GM18868 (cell line): Measurements from ENCODE around the gene RALGPS1.

Source experiments
- ATAC-seq: cut with Tn5 transposase; IDR thresholded peaks from one replicate; pipeline ENCODE4 v1.9.1; 2021; ENCODE audit warnings: mild to moderate bottlenecking, moderate library complexity; ENCODE audit not compliant: unreplicated experiment

Gene RALGPS1

DNA sequence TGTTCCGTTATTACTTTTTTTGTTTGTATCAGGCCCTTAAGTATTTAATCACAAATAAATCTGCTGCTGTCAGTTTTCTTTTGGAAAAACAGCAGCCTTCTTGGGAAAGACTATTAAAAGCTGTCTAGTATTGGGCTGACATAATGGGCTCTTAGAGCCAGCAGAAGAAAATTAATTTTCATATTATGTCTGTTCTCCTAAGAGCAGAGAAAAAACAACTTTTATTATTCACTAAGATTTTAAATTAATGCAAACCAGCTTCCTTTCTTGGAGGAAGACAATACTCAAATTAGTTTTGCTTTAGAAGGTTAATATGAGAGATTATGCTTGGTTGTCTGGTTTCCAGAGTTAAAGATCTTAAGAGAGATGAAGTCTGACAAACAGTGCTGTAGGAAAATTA, 319.4 kb downstream of the RALGPS1 start:
- ATAC-seq: no peak

DNA sequence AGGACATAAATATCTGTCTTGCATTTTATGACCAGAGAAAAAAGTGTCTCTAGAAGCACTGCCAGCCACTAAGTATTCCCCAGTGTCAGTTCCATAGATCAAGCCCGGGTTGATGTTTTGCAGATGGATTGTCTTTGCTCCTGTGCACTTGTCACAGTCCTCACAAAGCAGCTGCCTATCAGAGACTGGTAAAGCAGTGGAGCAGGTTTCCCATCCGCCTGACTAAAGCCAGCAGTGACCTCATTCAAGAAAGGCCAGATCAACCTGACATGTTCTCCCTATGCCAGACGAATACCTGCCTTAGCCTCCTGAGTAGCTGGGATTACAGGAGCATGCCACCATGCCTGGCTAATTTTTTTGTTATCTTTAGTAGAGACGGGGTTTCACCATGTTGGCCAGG, 323.2 kb downstream of the RALGPS1 start:
- ATAC-seq: no peak

GRCh38 chr9:127241354-127241753, 326.8 kb downstream of the RALGPS1 start:
- ATAC-seq: no peak

DNA sequence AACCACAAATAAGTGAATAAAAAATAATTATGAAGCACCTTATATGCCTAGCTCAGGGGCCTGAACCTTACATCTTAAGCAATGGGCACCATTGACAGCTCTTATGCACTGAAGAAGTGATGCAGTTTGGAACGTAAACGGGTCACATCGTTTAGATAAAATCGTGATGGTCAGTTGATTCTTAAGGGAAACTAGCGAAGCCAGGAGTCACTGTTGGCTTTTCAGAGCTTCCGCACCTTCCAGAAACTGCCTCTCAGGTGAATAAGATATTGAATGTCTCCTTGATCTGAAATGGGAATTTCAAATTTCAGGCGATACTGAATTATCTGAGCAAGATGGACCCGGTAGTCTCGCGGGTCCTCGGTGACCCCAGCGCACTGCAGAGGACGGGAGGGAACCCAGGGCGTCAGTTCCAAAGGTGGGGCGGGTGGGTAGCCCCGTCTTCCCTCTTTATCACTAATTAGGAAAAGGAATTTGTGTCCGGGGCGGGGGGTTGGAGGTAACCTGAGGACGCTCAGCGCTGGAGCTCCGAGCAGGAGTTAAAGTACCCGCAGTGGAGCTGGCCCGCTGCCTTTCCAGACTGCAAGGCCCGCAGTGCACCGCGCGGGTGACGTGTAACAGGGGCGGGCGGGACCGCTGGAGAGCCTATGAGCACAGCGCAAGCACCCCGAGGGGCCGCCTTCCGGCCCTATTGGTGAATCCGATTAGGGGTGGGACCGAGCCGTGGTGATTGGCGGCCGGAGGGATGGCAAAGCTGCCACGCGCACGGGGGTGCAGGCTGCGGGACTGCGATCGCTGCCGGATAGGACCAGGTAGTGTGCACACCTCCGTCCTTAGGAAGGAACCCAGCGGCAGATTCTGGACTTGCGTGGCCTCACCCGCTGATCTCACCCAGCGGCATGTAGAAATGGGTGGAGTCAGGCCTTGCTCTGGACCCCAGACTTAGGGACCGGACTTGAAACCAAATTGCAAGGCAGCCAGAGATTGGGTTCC, 330.3 kb downstream of the RALGPS1 start:
- peak; percentile 100 for ATAC-seq

- ATAC-seq: no peak
These were observed 331.1 kb downstream of the RALGPS1 start for GRCh38 chr9:127245637-127246164.

- no peak for ATAC-seq
These were observed 333.7 kb downstream of the RALGPS1 start for GRCh38 chr9:127248241-127248640.

DNA sequence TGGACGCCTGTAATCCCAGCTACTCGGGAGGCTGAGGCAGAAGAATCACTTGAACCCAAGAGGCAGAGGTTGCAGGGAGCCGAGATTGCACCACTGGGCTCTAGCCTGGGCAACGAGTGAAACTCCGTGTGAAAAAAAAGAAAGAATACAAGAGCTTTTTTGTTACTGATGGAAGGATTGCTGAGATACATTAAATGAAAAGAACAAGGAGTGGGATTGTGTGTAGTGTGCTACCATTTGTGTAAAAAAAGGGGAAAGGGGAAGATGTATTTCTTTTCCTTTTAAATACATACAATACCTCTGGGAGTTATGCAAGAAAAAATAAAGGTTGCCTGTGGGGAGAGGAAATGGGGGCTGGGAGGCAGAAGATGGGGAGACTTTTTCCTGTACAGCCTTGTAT, 335.3 kb downstream of the RALGPS1 start:
- no peak for ATAC-seq

DNA sequence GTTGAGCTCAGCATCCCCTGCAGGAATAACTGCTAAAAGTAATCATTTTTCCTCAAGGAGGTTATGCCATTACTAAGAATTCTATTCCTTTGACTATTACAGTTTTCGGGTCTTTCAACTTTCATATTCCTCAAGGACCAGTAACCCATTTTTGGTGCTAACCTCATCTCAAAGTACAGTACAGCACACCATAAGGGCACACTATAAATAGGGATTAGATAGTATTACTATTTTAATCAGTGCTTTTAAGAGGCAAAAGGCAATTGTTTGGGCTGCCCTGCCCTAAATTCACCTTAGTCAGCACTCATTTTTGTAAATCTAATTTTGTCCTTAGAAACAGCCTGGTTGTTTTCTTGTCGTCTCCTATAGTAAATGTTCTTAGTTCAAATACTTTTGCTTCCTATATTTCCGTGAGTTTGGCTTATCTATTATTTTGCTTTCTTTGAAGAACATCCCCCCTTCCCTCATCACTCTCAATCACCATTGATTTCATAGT, 336.4 kb downstream of the RALGPS1 start:
- no peak for ATAC-seq

- ATAC-seq: no peak
These were observed 338.1 kb downstream of the RALGPS1 start for GRCh38 chr9:127252410-127253318.

DNA sequence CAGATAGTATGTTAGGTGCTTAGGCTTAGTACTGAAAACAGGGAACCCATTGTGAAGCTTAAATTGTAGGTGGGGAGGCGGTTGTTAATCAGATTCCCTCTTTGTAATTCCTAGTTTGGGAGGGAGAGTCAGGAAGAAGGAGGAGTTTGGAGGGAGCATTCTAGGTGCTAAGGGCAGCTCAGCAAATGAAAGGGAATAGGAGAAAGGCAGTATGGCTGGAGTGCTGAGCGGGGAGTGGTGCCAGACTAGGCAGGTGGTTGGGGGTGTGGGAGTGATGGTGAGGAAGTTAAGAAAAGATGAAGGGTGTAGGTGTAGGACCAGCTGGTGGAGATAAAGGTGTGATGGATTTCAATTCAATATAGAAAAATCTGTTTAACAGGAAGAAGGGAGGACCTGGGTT, 338.9 kb downstream of the RALGPS1 start:
- ATAC-seq: no peak

- ATAC-seq: no peak
These were observed 341.1 kb downstream of the RALGPS1 start for GRCh38 chr9:127255692-127256091.

DNA sequence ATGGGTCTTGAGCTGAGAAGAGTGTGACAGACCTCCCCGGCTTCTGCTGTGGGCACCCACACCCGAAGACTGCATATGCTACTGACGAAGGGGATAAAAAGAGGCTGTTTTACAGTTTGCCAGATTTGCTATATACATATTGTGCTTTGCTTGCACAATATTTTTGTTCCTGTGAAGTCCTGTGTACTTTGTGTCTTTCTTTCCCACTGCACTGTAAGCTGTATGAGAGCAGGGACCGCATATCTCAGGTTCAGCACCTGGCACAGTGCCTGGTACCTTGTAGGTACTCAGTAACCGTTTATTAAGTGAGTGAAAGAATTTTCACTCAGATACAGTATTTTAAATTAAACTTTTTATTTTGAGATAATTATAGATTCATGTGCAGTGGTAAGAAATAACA, 341.7 kb downstream of the RALGPS1 start:
- no peak for ATAC-seq

- no peak for ATAC-seq
These were observed 344.3 kb downstream of the RALGPS1 start for GRCh38 chr9:127258606-127259471.

DNA sequence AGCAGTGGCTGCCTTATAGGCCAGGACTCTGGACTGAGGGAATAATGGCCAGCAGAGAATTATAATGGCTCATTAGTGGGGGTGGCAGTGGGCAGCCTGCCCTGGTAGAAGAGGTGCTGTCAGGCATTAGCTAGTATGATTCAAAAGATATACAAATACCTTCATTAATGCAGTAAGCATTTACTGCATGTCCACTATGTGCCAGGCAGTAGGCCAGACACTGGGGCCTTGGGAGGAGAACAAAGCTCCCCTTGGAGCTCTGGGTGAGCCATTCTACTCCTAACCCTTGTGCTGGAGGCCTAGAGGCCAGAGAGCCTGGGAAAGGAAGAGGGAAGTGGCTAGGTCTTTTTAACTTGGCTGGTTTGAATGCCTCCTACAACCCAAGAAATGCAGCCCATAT, 348.0 kb downstream of the RALGPS1 start:
- no peak for ATAC-seq

DNA sequence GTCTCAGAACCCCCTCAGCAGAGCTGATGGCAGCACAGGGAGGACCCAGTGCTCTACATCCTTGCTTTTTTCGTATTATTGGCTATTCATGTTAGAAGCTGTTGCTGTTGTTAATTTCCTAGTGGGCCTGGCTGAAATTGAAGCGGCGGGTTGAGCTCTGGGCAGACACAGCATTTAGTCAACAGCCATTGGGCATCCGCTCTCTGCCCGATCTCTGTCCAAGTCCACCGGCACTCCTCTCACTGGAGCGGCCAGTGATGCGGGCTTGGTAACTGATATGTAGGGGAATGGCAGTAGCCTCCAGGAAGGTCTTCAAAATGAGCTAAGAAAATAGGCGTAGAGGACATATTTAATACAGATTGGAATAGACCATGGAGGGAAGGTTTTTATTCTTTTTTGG, 348.7 kb downstream of the RALGPS1 start:
- ATAC-seq: no peak

DNA sequence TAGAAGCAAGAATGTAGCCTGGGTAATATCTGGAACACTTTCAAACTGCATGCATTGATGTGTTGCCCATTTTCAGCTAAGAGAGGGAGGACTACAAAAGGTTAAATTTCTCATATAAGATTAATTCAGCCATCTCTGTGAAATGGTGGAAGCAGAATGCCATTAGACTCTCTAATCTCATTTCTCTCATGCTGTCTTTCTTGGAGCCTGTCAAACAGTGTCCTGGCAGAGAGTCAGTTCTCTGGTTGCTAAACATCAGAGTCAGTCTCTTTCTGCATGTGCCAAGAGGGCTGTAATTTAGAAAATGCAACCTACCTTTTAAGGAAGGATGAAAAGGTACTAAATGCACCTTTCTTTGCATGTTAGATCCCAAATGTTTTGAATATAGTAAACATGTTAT, 349.1 kb downstream of the RALGPS1 start:
- ATAC-seq: no peak

- no peak for ATAC-seq
These were observed 350.1 kb downstream of the RALGPS1 start, which contains the start of gene GARNL3 for GRCh38 chr9:127264462-127265219. GARNL3 (plus strand) TSS chr9:127264774; CDS start chr9:127264878, 104 bp downstream.

DNA sequence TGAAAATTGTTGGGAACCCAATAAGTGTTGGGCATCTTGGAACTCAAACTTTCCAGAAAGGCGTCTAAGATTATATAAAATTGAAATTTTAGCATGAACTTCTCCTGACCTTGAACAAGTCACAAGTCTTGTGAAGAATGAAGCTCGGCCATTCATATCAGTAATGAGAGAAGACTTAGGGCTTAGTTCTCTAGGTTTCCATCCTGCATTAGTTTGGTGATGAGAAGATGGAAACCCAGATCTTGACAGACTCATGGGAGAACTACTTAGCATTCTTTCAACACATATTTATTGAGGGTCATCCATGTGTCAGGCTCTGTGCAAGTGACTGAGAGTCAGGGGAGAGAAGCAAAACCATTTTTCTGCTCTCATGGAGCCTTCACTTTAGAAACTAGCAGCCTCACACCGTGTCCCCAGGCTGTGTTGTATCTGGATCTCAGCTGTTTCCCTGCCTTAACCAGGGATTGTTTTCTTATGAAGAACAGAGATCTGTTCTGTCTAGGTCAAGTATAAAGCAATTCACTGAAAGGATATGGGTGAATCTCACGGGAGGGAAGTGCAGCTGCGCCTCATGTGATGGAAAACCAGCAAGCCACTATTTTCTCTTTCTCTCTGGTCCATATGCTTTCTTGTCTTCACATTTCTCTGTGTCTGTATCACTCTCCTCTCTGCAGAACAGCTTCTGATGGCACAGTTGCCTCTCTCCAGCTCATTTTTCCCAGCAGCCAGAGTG, 353.4 kb downstream of the RALGPS1 start:
- no peak for ATAC-seq

DNA sequence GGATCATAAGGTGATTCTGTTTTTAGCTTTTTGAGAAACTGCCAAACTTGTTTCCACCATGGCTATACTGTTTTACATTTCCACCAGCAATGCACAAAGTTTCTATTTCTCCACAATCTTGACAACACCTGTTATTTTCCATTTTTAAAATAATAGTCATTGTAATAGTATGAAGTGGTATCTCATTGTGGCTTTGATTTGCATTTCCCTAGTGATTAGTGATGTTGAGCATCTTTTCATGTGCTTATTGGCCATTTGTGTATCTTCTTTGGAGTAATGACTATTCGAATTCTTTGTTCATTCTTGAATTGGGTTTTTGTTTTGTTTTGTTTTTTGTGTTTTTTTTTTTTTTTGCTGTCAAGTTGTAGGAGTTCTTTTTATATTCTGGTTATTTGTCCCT, 354.9 kb downstream of the RALGPS1 start:
- ATAC-seq: no peak
